H1 (cell line): ENCODE data around the gene ANO2. TPM values are rescaled to one million over a fixed set of nuclear protein-coding genes. Genes with fewer than 3 reads are reported as not detected.

Experiments
- CTCF ChIA-PET: fragments of 300-600 bp; sonication (Branson Sonifier 250); formaldehyde crosslinking; loops from one replicate; lab custom pipeline; 2021; ENCODE audit not compliant: partially characterized antibody; lab: Charles Lee
- POLR2A ChIA-PET: fragments of 300-600 bp; sonication (Branson Sonifier 250); formaldehyde crosslinking; loops from one replicate; lab custom pipeline; 2021; ENCODE audit warnings: inconsistent platforms; ENCODE audit not compliant: partially characterized antibody; lab: Charles Lee
- DNase-seq, 2 experiments: peaks; one replicate each; pipeline versions ENCODE4 v3.0.0 to v3.0.0-alpha.2; 2010 to 2022; ENCODE audit warnings: low spot score in 2 of 2, low read depth in 1 of 2, mixed read lengths in 1 of 2
- FAIRE-seq: peaks from 2 replicates; lab custom pipeline; 2011; peaks lifted over from hg19 to GRCh38; lab: Jason Lieb, UNC
- H2AFZ ChIP-seq: 2 replicates; pipeline ENCODE4 v1.8.1; 2012; ENCODE audit warnings: low read length, inconsistent platforms
- H2AK5ac ChIP-seq: 2 replicates; pipeline ENCODE4 v1.6.1; 2013; ENCODE audit warnings: low read depth, low read length
- H2BK120ac ChIP-seq: replicated peaks from 2 replicates; pipeline ENCODE3; 2013; ENCODE audit warnings: low read depth, low read length, inconsistent platforms
- H2BK12ac ChIP-seq: 2 replicates; pipeline ENCODE4 v1.6.1; 2013; ENCODE audit warnings: low read depth, low read length
- H2BK15ac ChIP-seq: 2 replicates; pipeline ENCODE4 v1.6.1; 2013; ENCODE audit warnings: low read length
- H2BK20ac ChIP-seq: 2 replicates; pipeline ENCODE4 v1.6.1; 2013; ENCODE audit warnings: low read length
- H2BK5ac ChIP-seq: 2 replicates; pipeline ENCODE4 v1.6.1; 2013; ENCODE audit warnings: low read depth, low read length
- H3K14ac ChIP-seq: 2 replicates; pipeline ENCODE4 v1.6.1; 2013; ENCODE audit warnings: inconsistent platforms; ENCODE audit not compliant: insufficient read length
- H3K18ac ChIP-seq: 2 replicates; pipeline ENCODE4 v1.6.1; 2013; ENCODE audit warnings: low read length; ENCODE audit errors: extremely low read depth
- H3K23ac ChIP-seq: 2 replicates; pipeline ENCODE4 v1.6.1; 2013; ENCODE audit warnings: inconsistent platforms; ENCODE audit not compliant: insufficient read length
- H3K23me2 ChIP-seq: 2 replicates; pipeline ENCODE4 v1.6.1; 2013; ENCODE audit warnings: low read depth, low read length
- H3K27ac ChIP-seq: 2 replicates; pipeline ENCODE4 v1.6.1; 2011; ENCODE audit warnings: low read depth, low read length, inconsistent platforms
- H3K27me3 ChIP-seq, 4 experiments: replicated peaks in 1 of 4; 1 replicate in 1 of 4; 2 replicates in 3 of 4; pipeline versions ENCODE4 v1.6.1 to v1.8.1; 2011 to 2013; ENCODE audit warnings: low read length in 3 of 4, mild to moderate bottlenecking in 3 of 4, inconsistent platforms in 2 of 4, mixed read lengths in 2 of 4, moderate library complexity in 1 of 4; ENCODE audit not compliant: control insufficient read depth in 3 of 4, insufficient read depth in 3 of 4; ENCODE audit errors: extremely low read depth in 1 of 4
- H3K36me3 ChIP-seq, 4 experiments: 2 replicates each; pipeline versions ENCODE4 v1.6.1 to v1.8.1; 2011 to 2013; ENCODE audit warnings: mild to moderate bottlenecking in 4 of 4, low read length in 3 of 4, moderate library complexity in 2 of 4, control low read depth in 1 of 4, inconsistent platforms in 1 of 4; ENCODE audit not compliant: insufficient read depth in 4 of 4, control insufficient read depth in 2 of 4
- H3K4ac ChIP-seq: replicated peaks from 2 replicates; pipeline ENCODE3; 2013; ENCODE audit warnings: low read length, low read depth, mixed read lengths, inconsistent platforms; ENCODE audit not compliant: insufficient read length
- H3K4me1 ChIP-seq, 4 experiments: replicated peaks in 1 of 4; 1 replicate in 1 of 4; 2 replicates in 3 of 4; pipeline versions ENCODE4 v1.6.1 to v1.8.1; 2011 to 2013; ENCODE audit warnings: low read length in 3 of 4, inconsistent platforms in 2 of 4, mixed read lengths in 1 of 4; ENCODE audit not compliant: insufficient read depth in 4 of 4, control insufficient read depth in 3 of 4
- H3K4me2 ChIP-seq, 2 experiments: 2 replicates each; pipeline versions ENCODE4 v1.6.1 to v1.8.1; 2011 to 2013; ENCODE audit warnings: low read depth in 2 of 2, low read length in 2 of 2, control low read depth in 1 of 2, inconsistent platforms in 1 of 2, mild to moderate bottlenecking in 1 of 2; ENCODE audit not compliant: insufficient read depth in 1 of 2
- H3K4me3 ChIP-seq, 4 experiments: fragments of 200-600, 300-600 bp in 1 of 4; sonication (generic), shearing (Covaris generic), sonication (Bioruptor Twin) in 1 of 4; 2 replicates each; pipeline versions ENCODE4 v1.5.1 to v1.8.1; 2011 to 2016; ENCODE audit warnings: low read length in 4 of 4, low read depth in 3 of 4, control low read depth in 2 of 4, inconsistent platforms in 2 of 4, mild to moderate bottlenecking in 2 of 4, mixed read lengths in 1 of 4, moderate library complexity in 1 of 4; ENCODE audit not compliant: insufficient read depth in 2 of 4; ENCODE audit errors: extremely low read depth in 1 of 4
- H3K56ac ChIP-seq: replicated peaks from 2 replicates; pipeline ENCODE3; 2013; ENCODE audit warnings: low read depth, mild to moderate bottlenecking, mixed read lengths, low read length, inconsistent platforms; ENCODE audit not compliant: insufficient read length
- H3K79me1 ChIP-seq: 2 replicates; pipeline ENCODE4 v1.6.1; 2013; ENCODE audit warnings: low read depth, low read length, control low read depth
- H3K79me2 ChIP-seq, 2 experiments: 2 replicates each; pipeline versions ENCODE4 v1.6.1 to v1.8.1; 2012 to 2013; ENCODE audit warnings: low read length in 2 of 2, mild to moderate bottlenecking in 2 of 2, inconsistent platforms in 1 of 2; ENCODE audit not compliant: insufficient read depth in 2 of 2, control insufficient read depth in 1 of 2
- H3K9ac ChIP-seq, 4 experiments: replicated peaks in 1 of 4; 1 replicate in 1 of 4; 2 replicates in 3 of 4; pipeline versions ENCODE4 v1.6.1 to v1.8.1; 2011 to 2013; ENCODE audit warnings: low read depth in 3 of 4, low read length in 3 of 4, control low read depth in 2 of 4, mild to moderate bottlenecking in 2 of 4, moderate library complexity in 2 of 4, inconsistent platforms in 1 of 4; ENCODE audit errors: extremely low read depth in 1 of 4
- H3K9me3 ChIP-seq, 2 experiments: 2 replicates each; pipeline versions ENCODE4 v1.6.1 to v1.8.1; 2012 to 2013; ENCODE audit warnings: mild to moderate bottlenecking in 2 of 2, moderate library complexity in 2 of 2, control low read depth in 1 of 2, inconsistent platforms in 1 of 2, low read depth in 1 of 2, low read length in 1 of 2, mixed read lengths in 1 of 2; ENCODE audit not compliant: insufficient read depth in 2 of 2
- H4K20me1 ChIP-seq, 2 experiments: replicated peaks in 1 of 2; 2 replicates each; pipeline versions ENCODE3 to v1.8.1; 2011 to 2013; ENCODE audit warnings: inconsistent platforms in 2 of 2, low read length in 2 of 2, mild to moderate bottlenecking in 1 of 2; ENCODE audit not compliant: insufficient read depth in 2 of 2, control insufficient read depth in 1 of 2
- H4K5ac ChIP-seq: 2 replicates; pipeline ENCODE4 v1.6.1; 2013; ENCODE audit warnings: low read length, low read depth, mixed read lengths, inconsistent platforms; ENCODE audit not compliant: insufficient read length
- H4K8ac ChIP-seq: 2 replicates; pipeline ENCODE4 v1.8.0; 2013; ENCODE audit warnings: mild to moderate bottlenecking, moderate library complexity, low read length, inconsistent platforms; ENCODE audit not compliant: insufficient read depth; ENCODE audit errors: extremely low read depth
- H4K91ac ChIP-seq: replicated peaks from 2 replicates; pipeline ENCODE3; 2013; ENCODE audit warnings: low read length, mixed read lengths, inconsistent platforms; ENCODE audit not compliant: insufficient read length
- CBX5 ChIP-seq: fragments of 300-800, 300-1000 bp; sonication (generic); IDR thresholded peaks from 2 replicates; pipeline ENCODE4 v1.7.1; 2016; ENCODE audit warnings: antibody characterized with exemption, low read length, low read depth
- CHD2 ChIP-seq: IDR thresholded peaks from 2 replicates; pipeline ENCODE4 v1.6.1; 2012; ENCODE audit warnings: low read length, improper control_type of control experiment
- CTCF ChIP-seq, 3 experiments: IDR thresholded peaks; 1 replicate in 2 of 3; 2 replicates in 1 of 3; pipeline versions ENCODE4 v1.5.1 to v1.6.1; 2011; ENCODE audit warnings: low read length in 3 of 3, mild to moderate bottlenecking in 3 of 3, inconsistent platforms in 2 of 3, low read depth in 1 of 3, moderate library complexity in 1 of 3; ENCODE audit not compliant: insufficient read depth in 1 of 3; ENCODE audit errors: control extremely low read depth in 1 of 3
- KDM4A ChIP-seq: IDR thresholded peaks from one replicate; pipeline ENCODE4 v1.7.1; 2012; ENCODE audit warnings: low read depth, mild to moderate bottlenecking, moderate library complexity, low read length, inconsistent platforms; ENCODE audit not compliant: severe bottlenecking
- MAX ChIP-seq: IDR thresholded peaks from 2 replicates; pipeline ENCODE4 v1.6.1; 2012; ENCODE audit warnings: inconsistent platforms
- POU5F1 ChIP-seq: IDR thresholded peaks from 2 replicates; pipeline ENCODE4 v1.6.1; 2011; ENCODE audit warnings: low read depth, mild to moderate bottlenecking, low read length, moderate library complexity
- TCF12 ChIP-seq: IDR thresholded peaks from 2 replicates; pipeline ENCODE4 v1.6.1; 2011; ENCODE audit warnings: low read depth, mild to moderate bottlenecking, low read length
- WGBS, 2 experiments: shearing (Covaris generic) in 1 of 2; methylation state at CpG; one replicate each; pipeline versions ENCODE4 v1.1.6 to v1.1.7; 2013 to 2015; ENCODE audit warnings: low lambda C conversion rate in 2 of 2, mixed read lengths in 2 of 2, inconsistent platforms in 1 of 2, low coverage in 1 of 2, missing lambda C conversion rate in 1 of 2; ENCODE audit not compliant: insufficient replicate concordance in 2 of 2, insufficient coverage in 1 of 2, insufficient read length in 1 of 2; ENCODE audit errors: extremely low coverage in 1 of 2, missing lambda C conversion rate in 1 of 2; 5-methylcytosine and 5-hydroxymethylcytosine counted together
- polyA plus RNA-seq, 7 experiments: library from polyadenylated mRNA; depleted of rRNA in 3 of 7; stranded (reverse) in 5 of 7; unstranded in 2 of 7; fragments of >200 nt in 5 of 7; fragments of 200-250 nt in 2 of 7; gene quantifications; 1 replicate in 5 of 7; 2 replicates in 1 of 7; 4 replicates in 1 of 7; pipeline versions ENCODE4 v1.2.1 to v1.2.3, GENCODE V29; 2011 to 2013; ENCODE audit warnings: missing spikeins in 2 of 7, mixed read lengths in 2 of 7
- total RNA-seq: library from RNA; stranded (reverse); fragmentation: NEBNext Ultra II Directional; extraction: Animal tissue kit (Norgen Biotek cat#: 25700); gene quantifications from 2 replicates; pipeline ENCODE4 v1.2.1, GENCODE V29; 2021

Gene ANO2
- total and polyA plus RNA-seq, 2 of the 8 experiments (the other 6 are each of a cell fraction or from before 2014, with no cell fraction given), result 1.9 to 5.5 TPM

- H2BK120ac ChIP-seq, result no peak overlapping the region
- H3K4me1 ChIP-seq, result peaks cover 0 to 2% (median 0%) of the 10 kb centered on the region in 4 experiments; a peak in 1 of 7 replicates
- no peak overlapping the region for H2AK5ac ChIP-seq
- no peak overlapping the region for H2BK20ac ChIP-seq
- H3K79me2 ChIP-seq, result no peaks in the 10 kb centered on the region
- no peak overlapping the region for H4K5ac ChIP-seq
- no peak overlapping the region for H3K14ac ChIP-seq
- H3K4me3 ChIP-seq, result no peak overlapping the region
- no peak overlapping the region for H3K9ac ChIP-seq
- H4K20me1 ChIP-seq, result no peaks in the 10 kb centered on the region
- CTCF ChIA-PET, result interaction anchor here (0.6 to 2.1 kb wide), 9 partner anchors 9 to 578 kb away, joined by 3 to 7 read pairs (median 4); no protein-coding TSS in a partner anchor
- no peaks in the 10 kb centered on the region for H3K36me3 ChIP-seq
- H2BK12ac ChIP-seq, result no peak overlapping the region
- H3K79me1 ChIP-seq, result no peaks in the 10 kb centered on the region
- H2BK15ac ChIP-seq, result no peak overlapping the region
- no peak overlapping the region for H3K23ac ChIP-seq
- H4K91ac ChIP-seq, result no peak overlapping the region
- 86% methylated on average over 6 of the region's 6 CpGs; no CpG with 5 or more reads in 1 of the 2 experiments for WGBS, 2 experiments
- TF ChIP-seq MAX (no peak), KDM4A (no peak), CHD2 (no peak), POU5F1 (no peak), CTCF (IDR thresholded peaks at IDR 0.05; ENCODE audit: control extremely low read depth in 1 of 3, insufficient read depth in 1 of 3, low read depth in 1 of 3, low read length in 3 of 3) (no peak), TCF12 (no peak), CBX5 (no peak)
- TF ChIP-seq, all 59 proteins: peak for 0
- no peak overlapping the region for H3K56ac ChIP-seq
- no peaks in the 10 kb centered on the region for H3K9me3 ChIP-seq
- H3K4ac ChIP-seq, result no peak overlapping the region
- peak overlapping the region; percentile 14; the same call in 1 of the 2 replicates for H4K8ac ChIP-seq
- H3K18ac ChIP-seq, result no peak overlapping the region
- no peak overlapping the region for H3K27ac ChIP-seq
- H2BK5ac ChIP-seq, result no peak overlapping the region
- DNase-seq (no peak), FAIRE-seq (no peak)
- no peak overlapping the region for H3K4me2 ChIP-seq
- H2AFZ ChIP-seq, result no peak overlapping the region
- POLR2A ChIA-PET, result interaction anchor here (1.0 kb wide), 1 partner anchor 9 kb away, joined by 3 read pairs; no protein-coding TSS in a partner anchor
- H3K23me2 ChIP-seq, result no peaks in the 10 kb centered on the region
- H3K27me3 ChIP-seq, result no peaks in the 10 kb centered on the region
Measured at GRCh38 chr12:5904969-5905368, 40.1 kb downstream of the ANO2 start.
